GM20431 (cell line): Measurements from ENCODE around the gene PCNX2.

ENCODE experiments used
- in situ Hi-C: fragments of 300-500 bp; cut with MseI, MboI; formaldehyde crosslinking; loops from one replicate; pipeline ENCODE4 v1.15.0; 2020; ENCODE audit warnings: low sequenced_read_pairs; ENCODE audit not compliant: unreplicated experiment

PCNX2 gene

DNA sequence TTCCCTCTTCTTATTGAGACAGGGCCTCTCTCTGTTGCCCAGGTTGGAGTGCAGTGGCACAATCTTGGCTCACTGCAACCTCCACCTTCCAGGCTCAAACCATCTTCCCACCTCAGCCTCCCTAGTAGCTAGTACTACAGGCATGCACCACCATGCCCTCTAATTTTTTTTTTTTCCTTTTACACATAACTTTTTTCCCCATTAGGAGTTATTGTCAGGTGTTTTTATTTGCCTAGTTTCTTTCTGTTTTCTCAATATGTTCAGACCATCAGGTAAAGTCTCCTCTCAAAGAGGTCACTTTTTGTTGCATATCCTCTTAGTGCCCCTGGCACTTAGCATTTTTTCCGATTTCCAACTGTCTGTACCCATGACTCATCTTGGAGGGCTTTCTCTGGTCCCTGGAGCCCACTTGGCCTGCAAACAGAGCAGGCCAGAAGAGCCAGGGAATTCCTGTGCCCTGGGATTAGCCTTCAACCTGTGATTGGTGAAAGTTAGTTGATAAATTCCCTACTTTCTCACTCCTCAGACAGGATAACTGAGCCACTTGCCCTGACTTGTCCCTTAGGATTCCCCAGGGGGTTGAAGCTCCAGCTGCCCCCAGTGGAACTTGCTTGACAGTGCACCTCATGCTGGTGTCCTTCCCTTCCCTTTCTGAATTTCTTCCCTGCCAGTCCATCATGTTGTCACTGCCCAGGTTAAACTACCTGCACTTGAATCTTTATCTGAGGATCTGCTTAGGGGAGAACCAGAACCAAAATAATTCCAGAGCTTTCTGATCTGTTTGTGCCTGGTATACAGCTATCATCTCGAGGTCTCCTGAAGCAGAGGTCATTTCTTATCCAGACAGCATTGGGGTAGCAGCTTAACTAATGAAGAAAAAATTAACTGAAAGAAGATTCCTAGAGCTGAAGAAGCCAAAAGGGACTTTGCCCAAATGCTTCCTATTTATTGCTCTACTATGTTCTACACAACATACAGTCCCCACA lies 342.7 kb downstream of the PCNX2 start:
- in situ Hi-C loops = no loop called here

DNA sequence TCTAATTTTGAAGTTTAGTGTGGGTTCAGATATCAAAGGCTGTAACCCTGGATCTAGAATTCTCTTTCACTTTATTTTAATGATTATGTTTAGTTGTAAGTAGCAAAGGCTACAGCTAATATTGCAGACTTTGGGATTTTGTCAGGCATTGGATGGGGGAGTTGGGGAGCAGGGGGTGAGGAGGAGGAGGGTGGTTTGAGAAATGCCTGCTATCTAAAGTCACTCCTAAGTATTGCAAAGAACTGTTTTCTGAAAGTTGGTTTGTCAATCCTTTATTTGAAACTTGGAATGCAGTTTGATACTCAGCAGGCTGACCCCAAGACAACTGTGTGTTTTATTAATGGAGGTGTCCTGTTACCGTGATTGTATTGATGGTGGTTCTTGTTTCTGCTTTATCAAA lies 343.9 kb downstream of the PCNX2 start:
- in situ Hi-C loops = no loop called here

DNA sequence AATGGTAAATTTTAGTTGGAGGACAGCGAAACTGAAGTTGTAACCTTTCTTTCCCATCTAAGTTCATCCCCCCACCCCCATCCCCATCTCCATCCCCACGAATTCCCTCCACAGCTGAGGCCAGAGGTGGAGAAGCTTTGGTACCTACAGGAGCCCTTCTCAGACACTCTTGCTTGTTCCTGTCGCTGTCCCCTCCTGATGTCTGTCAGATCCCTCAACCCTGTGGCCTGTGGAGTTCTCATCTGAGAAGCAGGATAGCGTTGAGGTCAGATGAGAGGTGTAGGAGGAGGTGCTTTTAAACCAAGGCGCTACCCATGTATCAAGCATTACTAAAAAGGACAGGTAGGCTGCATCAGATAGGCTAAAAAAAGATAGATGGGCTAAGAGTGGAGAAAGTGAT lies 344.3 kb downstream of the PCNX2 start:
- in situ Hi-C loops = no loop called here

DNA sequence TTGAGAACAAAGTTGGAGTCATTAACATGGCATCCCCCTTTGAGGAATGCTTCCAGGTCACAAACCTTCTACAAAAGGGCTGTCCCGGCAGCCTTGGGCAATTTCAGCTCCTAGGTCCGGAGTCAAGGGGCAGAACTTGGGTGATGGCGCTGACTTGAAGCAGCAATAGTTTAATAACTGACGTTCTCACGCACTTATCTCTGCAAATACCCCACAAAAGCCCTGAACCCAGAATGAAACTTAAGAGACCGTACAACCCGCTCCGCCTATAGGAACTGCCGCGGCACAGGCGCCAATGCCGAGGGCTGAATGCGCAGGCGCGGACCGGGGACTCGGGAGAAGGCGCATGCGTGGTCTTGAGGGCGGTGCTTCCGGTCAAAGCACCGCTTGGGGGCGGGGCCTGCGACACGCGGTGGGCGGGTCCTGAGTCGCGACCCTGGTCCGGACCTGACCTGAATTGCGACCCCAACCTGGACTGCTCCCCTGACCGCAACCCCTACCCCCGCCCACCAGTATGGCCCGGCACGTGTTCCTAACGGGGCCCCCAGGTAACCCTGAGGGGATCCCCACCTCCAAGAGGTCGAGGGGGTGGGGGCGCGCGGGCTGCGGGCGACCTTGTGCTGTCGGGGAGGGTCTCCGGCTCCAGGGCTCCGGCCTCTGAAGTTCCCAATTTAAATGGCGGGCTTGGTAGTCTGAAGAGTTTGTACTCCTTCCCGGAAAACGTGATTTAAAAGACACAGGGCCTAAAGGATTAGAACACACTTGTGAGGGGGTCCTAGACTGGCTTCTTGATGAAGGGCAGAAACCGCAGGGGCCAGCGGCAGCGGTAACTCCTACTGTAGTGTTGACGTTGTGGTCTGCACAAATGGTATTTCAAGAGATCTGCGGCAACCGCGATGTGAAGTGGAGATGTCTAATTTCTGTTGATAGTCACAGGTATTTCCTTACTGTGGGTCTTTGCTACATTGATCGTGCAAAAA lies 345.0 kb downstream of the PCNX2 start, which contains the start of gene NTPCR:
Gene NTPCR (plus strand): TSS at position 415 of the 980 bp plus-strand sequence. CDS start 100 bp downstream, at position 515.
- in situ Hi-C loops = no loop called here

DNA sequence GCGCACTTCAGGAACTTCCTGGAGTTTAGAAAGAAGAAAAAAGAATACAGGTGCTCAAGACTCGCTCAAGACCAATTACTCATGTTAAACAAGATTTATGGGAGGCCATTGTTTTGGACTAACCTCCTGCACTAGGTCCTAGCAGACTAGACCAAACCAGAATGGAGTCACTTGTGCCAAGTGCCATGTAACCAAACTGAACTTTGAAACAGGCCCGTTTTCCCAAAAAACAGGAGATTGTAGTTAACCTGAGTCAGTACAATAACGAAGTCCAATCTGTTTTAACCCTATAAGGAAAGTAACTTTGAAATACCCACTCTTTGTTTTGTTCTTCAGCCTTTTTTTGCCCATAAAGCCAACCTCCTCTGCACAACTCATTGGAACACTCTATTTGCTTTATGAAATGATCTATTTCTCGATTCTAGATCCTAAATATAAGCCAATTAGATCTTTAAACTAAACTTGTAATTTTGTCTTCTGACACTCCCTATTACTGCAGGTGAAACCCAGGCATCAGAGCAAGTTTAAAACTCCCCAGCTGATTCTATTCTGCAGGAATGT lies 345.8 kb downstream of the PCNX2 start:
- in situ Hi-C loops = no loop called here

DNA sequence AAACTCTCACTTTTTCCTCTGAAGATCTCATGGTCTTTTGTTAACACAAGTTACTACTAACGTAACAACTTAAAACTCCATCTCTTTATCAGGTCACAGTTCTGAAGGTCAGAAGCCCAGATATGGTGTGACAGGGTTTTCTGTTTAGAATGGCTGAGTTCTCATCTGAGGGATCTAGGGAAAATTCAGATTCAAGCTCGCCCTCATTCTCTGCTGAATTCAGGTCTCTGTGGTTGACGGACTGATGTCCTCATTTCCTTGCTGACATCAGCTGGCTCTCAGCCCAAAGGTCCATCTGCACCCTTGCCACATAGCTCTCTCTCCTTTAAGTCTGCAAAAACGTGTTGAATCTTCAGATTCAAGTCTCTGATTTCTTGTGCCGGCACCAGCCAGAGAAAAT lies 351.2 kb downstream of the PCNX2 start:
- in situ Hi-C loops = no loop called here

DNA sequence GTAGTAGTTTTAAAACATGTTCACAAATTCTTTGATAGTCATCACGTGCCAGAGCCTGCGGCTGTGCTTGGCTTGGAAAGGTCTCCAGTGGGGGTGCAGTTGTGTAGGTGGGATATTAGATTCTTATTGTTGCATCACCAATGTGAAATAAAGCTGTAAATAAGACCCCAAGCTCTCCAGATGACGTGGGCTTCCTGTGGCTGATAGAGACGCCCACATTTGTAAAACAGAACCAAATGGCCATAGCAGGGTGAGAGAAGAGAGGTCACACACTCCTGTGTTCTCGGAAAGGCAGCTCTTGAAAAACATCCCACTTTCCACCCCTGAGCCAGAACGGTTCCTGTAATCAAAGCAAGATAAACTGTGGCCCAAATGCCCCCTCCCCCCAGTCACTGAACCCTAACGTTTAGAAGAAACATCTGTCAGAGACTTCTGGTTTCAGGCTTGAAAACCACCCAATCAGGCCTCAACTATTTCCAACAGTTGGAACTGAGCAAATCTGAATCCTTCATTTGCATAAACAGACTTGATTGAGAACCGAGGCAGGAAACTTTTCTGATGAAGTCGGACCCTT lies 351.8 kb downstream of the PCNX2 start:
- in situ Hi-C loops = no loop called here

DNA sequence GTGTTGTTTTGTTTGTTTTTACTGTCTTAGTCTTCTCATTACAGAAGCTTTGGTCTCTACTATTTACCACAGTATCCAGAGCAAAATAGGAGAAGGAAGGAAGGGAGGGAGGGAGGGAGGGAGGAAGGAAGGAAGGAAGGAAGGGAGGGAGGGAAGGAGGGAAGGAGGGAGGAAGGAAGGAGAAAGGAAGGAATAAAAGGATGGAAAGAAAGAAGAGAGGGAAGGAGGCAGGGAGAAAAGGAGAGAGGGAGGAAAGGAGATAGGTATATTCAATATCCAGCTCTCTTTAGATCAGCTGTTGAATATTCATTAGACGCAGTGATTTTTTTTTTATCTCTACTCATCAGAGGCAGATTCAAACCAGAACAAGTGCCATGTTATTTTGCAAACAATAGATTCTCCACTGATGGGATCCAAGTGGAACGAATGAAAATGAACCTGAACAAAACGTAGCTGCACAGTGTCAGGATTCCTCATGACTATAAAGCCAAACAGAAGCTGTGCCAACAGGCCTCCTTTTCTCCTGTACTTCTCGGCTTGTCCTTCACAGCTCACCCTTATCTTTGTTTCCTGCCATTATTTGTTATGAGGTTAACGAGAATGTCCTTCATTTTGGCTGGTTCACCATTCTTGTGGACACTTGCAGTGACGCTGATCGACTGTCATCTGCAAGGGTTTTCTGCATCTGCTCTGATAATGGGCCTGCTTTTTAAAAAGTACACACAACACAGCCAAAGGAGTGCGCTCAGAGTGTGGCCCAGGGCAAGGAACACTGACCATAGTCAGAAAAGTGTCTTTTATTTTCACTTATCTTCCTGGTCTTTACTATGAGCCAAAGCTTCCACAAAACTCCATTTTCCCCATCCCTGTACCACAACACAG lies 352.9 kb downstream of the PCNX2 start:
- in situ Hi-C loops = no loop called here

DNA sequence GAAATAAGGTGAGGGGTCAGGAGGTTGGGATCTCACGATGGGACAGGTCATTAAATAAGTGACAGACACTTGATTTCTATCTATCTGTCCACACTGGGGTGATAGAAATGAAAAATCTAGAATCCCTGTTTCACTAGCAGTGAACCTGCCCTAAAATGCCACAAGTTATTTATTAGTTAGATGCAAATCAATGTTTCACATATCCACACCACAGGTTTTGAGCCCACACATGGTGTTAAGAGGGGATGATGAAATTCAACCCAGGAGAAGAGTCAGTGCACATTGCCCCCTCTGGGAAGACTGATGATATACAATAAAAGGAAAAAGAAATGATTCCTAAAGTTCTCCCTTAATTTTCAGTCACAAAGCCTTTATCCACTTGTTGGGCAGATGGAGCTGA lies 355.3 kb downstream of the PCNX2 start:
- in situ Hi-C loops = no loop called here

DNA sequence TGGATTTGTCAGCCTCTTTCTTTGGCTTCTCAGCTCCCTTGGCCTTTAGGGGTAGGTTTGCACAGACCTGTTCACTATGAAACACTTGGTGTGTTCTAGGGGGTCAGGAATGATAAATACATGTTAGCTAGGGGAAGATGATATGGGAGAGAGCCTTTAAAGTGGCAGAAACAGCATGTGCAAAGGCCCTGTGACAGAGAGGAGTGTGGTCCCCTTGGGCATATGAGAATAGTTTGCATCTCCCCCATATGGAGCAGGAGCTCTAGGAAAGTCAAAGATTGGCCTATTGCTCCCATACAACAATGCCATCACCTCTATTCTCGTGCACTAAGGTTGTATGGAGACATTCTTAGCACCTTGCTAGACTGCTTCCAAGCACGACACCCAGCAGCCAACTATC lies 355.8 kb downstream of the PCNX2 start:
- in situ Hi-C loops = no loop called here

DNA sequence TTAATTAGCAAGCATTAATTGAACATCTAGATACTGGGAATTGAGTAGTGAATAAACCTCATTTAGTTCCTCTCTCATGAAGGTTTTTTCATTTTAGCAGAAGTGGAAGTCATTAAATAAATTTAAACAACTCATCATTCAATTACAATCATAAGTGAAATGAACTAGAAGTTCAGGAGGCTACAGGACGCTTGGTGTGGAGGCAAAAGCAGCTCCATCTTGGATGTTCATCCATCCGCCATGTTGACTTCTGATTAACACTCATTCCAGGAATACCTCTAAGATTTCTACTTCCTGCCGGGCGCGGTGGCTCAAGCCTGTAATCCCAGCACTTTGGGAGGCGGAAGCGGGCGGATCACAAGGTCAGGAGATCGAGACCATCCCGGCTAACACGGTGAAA lies 356.6 kb downstream of the PCNX2 start:
- in situ Hi-C loops = no loop called here

DNA sequence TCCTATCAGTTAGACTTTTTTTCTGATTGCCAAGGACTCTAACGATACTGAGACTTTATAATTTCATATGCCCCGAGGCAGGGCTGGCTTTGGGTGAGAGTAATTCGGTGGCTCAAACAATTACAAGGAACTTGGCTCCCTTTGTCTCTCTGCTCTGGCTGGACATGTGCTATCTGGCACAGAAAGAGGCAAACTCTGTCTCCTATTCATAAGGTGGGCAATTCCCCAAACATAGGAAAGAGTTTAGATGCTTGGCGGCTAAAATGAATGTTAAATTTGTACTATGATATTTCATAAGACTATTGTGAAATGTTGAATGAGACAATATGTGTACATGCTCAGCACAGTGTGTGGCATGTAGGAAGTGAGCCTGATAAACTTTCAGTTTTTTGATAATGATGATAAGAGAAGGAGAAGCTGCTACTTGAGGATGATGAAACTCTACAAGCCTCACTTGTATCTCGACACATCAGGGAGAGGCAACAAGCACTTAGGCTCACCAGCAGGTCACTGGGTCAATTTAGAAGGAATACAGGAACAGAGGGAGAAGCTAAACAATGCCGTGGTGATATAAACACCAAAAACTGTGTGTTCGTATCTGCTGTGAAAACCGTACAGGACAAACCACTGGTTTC lies 357.7 kb downstream of the PCNX2 start:
- in situ Hi-C loops = no loop called here

DNA sequence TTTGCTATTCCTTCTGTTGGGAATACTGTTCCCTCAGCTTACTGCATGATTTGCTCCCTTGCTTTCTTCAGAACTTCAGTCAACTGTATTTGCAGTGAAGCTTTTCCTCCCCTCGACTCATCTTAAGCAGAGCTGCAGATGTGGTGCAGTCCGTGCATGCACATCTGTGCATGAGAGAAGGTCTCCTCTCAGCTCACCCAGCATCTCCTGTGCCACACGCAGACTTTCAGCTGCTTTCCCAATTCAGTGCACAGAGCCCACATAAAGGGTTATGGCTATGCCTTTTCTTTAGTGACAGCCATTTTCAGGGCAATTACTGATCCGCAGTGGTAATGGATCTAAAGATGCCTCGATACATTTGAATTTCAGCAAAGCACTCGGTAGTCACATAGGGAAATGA lies 358.6 kb downstream of the PCNX2 start:
- in situ Hi-C loops = no loop called here
